ENCODE data around the gene SLC22A16. TPM values are rescaled to one million over a fixed set of nuclear protein-coding genes. Genes with fewer than 3 reads are reported as not detected.

SLC22A16 gene
- total and polyA plus RNA-seq, 2 of the 8 experiments (the other 6 are each of a cell fraction or from before 2014, with no cell fraction given) = not detected

DNA sequence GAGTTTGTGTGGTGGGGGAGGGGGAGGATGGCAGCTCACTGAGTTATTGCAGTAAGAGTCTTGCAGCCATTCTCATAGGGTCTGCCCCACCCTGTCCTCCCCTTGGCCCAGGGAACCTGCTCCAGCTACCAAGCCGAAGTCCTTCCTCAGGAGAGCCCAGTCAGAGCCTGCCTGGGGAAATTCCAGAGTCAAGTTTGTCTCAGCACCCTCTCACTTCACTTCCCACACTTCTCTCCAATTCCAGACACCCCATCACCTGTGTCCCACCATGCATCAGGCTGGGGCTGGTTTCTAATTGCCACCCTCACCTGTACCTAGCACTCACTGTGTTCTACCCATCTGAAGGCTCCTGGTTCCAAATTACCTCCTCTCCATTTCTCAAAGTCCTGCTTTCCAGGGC, 10.3 kb upstream of the SLC22A16 start:
- no peak overlapping the region for H3K14ac ChIP-seq (ENCODE audit: insufficient read length)
- DNase-seq (ENCODE audit: low read depth in 1 of 2, low spot score in 2 of 2) (peak in 1 of 2 experiments; percentile 36), FAIRE-seq (no peak)
- H4K91ac ChIP-seq (replicated peaks; ENCODE audit: insufficient read length, low read length) = no peak overlapping the region
- no peaks in the 10 kb centered on the region for H3K36me3 ChIP-seq (ENCODE audit: control insufficient read depth in 2 of 4, insufficient read depth in 4 of 4, low read length in 3 of 4)
- no peak overlapping the region for H3K4me2 ChIP-seq (ENCODE audit: insufficient read depth in 1 of 2, low read depth in 2 of 2, low read length in 2 of 2)
- H4K5ac ChIP-seq (ENCODE audit: insufficient read length, low read depth, low read length) = no peak overlapping the region
- no peak overlapping the region for H2BK5ac ChIP-seq (ENCODE audit: low read depth, low read length)
- peaks cover 2% of the 10 kb centered on the region; the same call in 1 of the 2 replicates for H3K23me2 ChIP-seq (ENCODE audit: low read depth, low read length)
- no peak overlapping the region for H4K8ac ChIP-seq (ENCODE audit: extremely low read depth, insufficient read depth, low read length)
- H3K56ac ChIP-seq (replicated peaks; ENCODE audit: insufficient read length, low read depth, low read length) = no peak overlapping the region
- no peaks in the 10 kb centered on the region for H3K27me3 ChIP-seq (replicated peaks in 1 of 4; ENCODE audit: control insufficient read depth in 3 of 4, extremely low read depth in 1 of 4, insufficient read depth in 3 of 4, low read length in 3 of 4)
- H2BK15ac ChIP-seq (ENCODE audit: low read length) = no peak overlapping the region
- no peak overlapping the region for H3K4ac ChIP-seq (replicated peaks; ENCODE audit: insufficient read length, low read depth, low read length)
- no peak overlapping the region for H3K9ac ChIP-seq (replicated peaks in 1 of 4; ENCODE audit: extremely low read depth in 1 of 4, low read depth in 3 of 4, low read length in 3 of 4)
- POLR2A ChIA-PET (ENCODE audit: partially characterized antibody) = no interaction called here
- TF ChIP-seq CREB1 (IDR thresholded peaks at IDR 0.05) = no peak
- no peak for TF ChIP-seq TBP (IDR thresholded peaks at IDR 0.05; ENCODE audit: low read depth, low read length)
- TF ChIP-seq CBX8 (IDR thresholded peaks at IDR 0.05; ENCODE audit: borderline replicate concordance, low read depth, low read length) = no peak
- TF ChIP-seq YY1 (IDR thresholded peaks at IDR 0.05; ENCODE audit: low read depth, low read length) = no peak
- TF ChIP-seq SP2 (IDR thresholded peaks at IDR 0.05; ENCODE audit: low read length) = no peak
- no peak for TF ChIP-seq MAFK (IDR thresholded peaks at IDR 0.05; ENCODE audit: low read depth, low read length)
- TF ChIP-seq SP1 (IDR thresholded peaks at IDR 0.05; ENCODE audit: low read depth, low read length) = no peak
- no peak for TF ChIP-seq SIRT6 (IDR thresholded peaks at IDR 0.05; ENCODE audit: low read length)
- TF ChIP-seq NANOG (IDR thresholded peaks at IDR 0.05; ENCODE audit: insufficient read depth, low read depth, low read length, poor library complexity, severe bottlenecking) = no peak
- TF ChIP-seq PHF8 (conservative IDR thresholded peaks at IDR 0.05; ENCODE audit: low read depth, low read length) = no peak
- no peak for TF ChIP-seq GTF2F1 (IDR thresholded peaks at IDR 0.05; ENCODE audit: borderline replicate concordance, low read depth, low read length)
- TF ChIP-seq POU5F1 (IDR thresholded peaks at IDR 0.05; ENCODE audit: low read depth, low read length) = no peak
- TF ChIP-seq POLR2AphosphoS5 (IDR thresholded peaks at IDR 0.05; ENCODE audit: low read depth, low read length) = no peak
- TF ChIP-seq FOSL1 (IDR thresholded peaks at IDR 0.05; ENCODE audit: insufficient read depth, low read depth, low read length) = no peak
- no peak for TF ChIP-seq RNF2 (IDR thresholded peaks at IDR 0.05; ENCODE audit: borderline replicate concordance, low read depth, low read length, missing control alignments, poor library complexity, severe bottlenecking)
- H2AK5ac ChIP-seq (ENCODE audit: low read depth, low read length) = no peak overlapping the region
- H3K79me2 ChIP-seq (ENCODE audit: control insufficient read depth in 1 of 2, insufficient read depth in 2 of 2, low read length in 2 of 2) = no peaks in the 10 kb centered on the region
- no peak overlapping the region for H3K18ac ChIP-seq (ENCODE audit: extremely low read depth, low read length)
- H2BK20ac ChIP-seq (ENCODE audit: low read length) = no peak overlapping the region
- H3K4me3 ChIP-seq (ENCODE audit: extremely low read depth in 1 of 4, insufficient read depth in 2 of 4, low read depth in 3 of 4, low read length in 4 of 4) = no peak overlapping the region
- H3K9me3 ChIP-seq (ENCODE audit: insufficient read depth in 2 of 2, low read depth in 1 of 2, low read length in 1 of 2) = no peaks in the 10 kb centered on the region
- CTCF ChIA-PET (ENCODE audit: partially characterized antibody) = interaction anchor here (1.4 kb wide), 1 partner anchor 30 kb away, joined by 3 read pairs; no protein-coding TSS in a partner anchor
- no peak overlapping the region for H3K27ac ChIP-seq (ENCODE audit: low read depth, low read length)
- H2BK12ac ChIP-seq (ENCODE audit: low read depth, low read length) = no peak overlapping the region
- no CpG with 5 or more reads among the region's 1 CpG for WGBS, 2 experiments (ENCODE audit: extremely low coverage in 1 of 2, insufficient coverage in 1 of 2, insufficient read length in 1 of 2, insufficient replicate concordance in 2 of 2, low coverage in 1 of 2, low lambda C conversion rate in 2 of 2, missing lambda C conversion rate in 1 of 2)
- no peak overlapping the region for H2BK120ac ChIP-seq (replicated peaks; ENCODE audit: low read depth, low read length)
- no peak overlapping the region for H3K23ac ChIP-seq (ENCODE audit: insufficient read length)
- no peaks in the 10 kb centered on the region for H4K20me1 ChIP-seq (replicated peaks in 1 of 2; ENCODE audit: control insufficient read depth in 1 of 2, insufficient read depth in 2 of 2, low read length in 2 of 2)
- H3K4me1 ChIP-seq (replicated peaks in 1 of 4; ENCODE audit: control insufficient read depth in 3 of 4, insufficient read depth in 4 of 4, low read length in 3 of 4) = no peaks in the 10 kb centered on the region; a peak in 2 of 7 replicates
- H3K79me1 ChIP-seq (ENCODE audit: low read depth, low read length) = no peaks in the 10 kb centered on the region
- H2AFZ ChIP-seq (ENCODE audit: low read length) = no peak overlapping the region
